Measurements from ENCODE around the gene CENPN. TPM values are rescaled to one million over a fixed set of nuclear protein-coding genes. Genes with fewer than 3 reads are reported as not detected.

CENPN gene
- total RNA-seq, 4 donors from 2014 or later = 0.47 to 88.3 (median 3.5) TPM

- no peak for TF ChIP-seq POLR2A (IDR thresholded peaks at IDR 0.05)
- TF ChIP-seq CTCF (IDR thresholded peaks at IDR 0.05) = no peak
- Histone ChIP-seq H3K27me3 (no peaks in the 10 kb centered on the region), H3K4me3 (no peak overlapping the region), H3K36me3 (no peaks in the 10 kb centered on the region), H3K9me3 (no peaks in the 10 kb centered on the region), H3K27ac (no peak overlapping the region), H3K4me1 (peaks cover 0 to 13% (median 3%) of the 10 kb centered on the region in 4 donors)
- no peak for DNase-seq
These were observed 4.0 kb upstream of the CENPN start for GRCh38 chr16:81003064-81003463.

- no peak for DNase-seq
- Histone ChIP-seq H3K4me1 (peaks cover 0 to 16% (median 3%) of the 10 kb centered on the region in 4 donors), H3K9me3 (no peaks in the 10 kb centered on the region), H3K27me3 (no peaks in the 10 kb centered on the region), H3K36me3 (no peaks in the 10 kb centered on the region), H3K27ac (peak overlapping the region; percentile 33 to 72 (median 57)), H3K4me3 (peak overlapping the region; percentile 3 to 45 (median 26))
- no peak for TF ChIP-seq POLR2A (IDR thresholded peaks at IDR 0.05)
- no peak for TF ChIP-seq CTCF (IDR thresholded peaks at IDR 0.05)
These were observed 3.2 kb upstream of the CENPN start for GRCh38 chr16:81003610-81004460.

- Histone ChIP-seq H3K4me1 (peaks cover 0 to 16% (median 3%) of the 10 kb centered on the region in 4 donors), H3K9me3 (no peaks in the 10 kb centered on the region), H3K36me3 (no peaks in the 10 kb centered on the region), H3K27ac (peak overlapping the region; percentile 33 to 72 (median 57)), H3K4me3 (peak overlapping the region; percentile 3 to 45 (median 26)), H3K27me3 (no peaks in the 10 kb centered on the region)
- peak in 1 of 3 donors; percentile 56 for DNase-seq
- TF ChIP-seq CTCF (IDR thresholded peaks at IDR 0.05) = peak; percentile 48 to 77 (median 71)
- TF ChIP-seq POLR2A (IDR thresholded peaks at IDR 0.05) = no peak
These were observed 2.2 kb upstream of the CENPN start for GRCh38 chr16:81004646-81005353.

GRCh38 chr16:81005610-81006161 lies 1.3 kb upstream of the CENPN start:
- peak overlapping the region; percentile 94 to 99 (median 98) for H3K27ac ChIP-seq
- peak in 1 of 3 donors; percentile 21 for DNase-seq
- H3K4me3 ChIP-seq = peak overlapping the region; percentile 67 to 96 (median 92)
- H3K27me3 ChIP-seq = no peaks in the 10 kb centered on the region
- no peaks in the 10 kb centered on the region for H3K36me3 ChIP-seq
- no peaks in the 10 kb centered on the region for H3K9me3 ChIP-seq
- TF ChIP-seq CTCF (IDR thresholded peaks at IDR 0.05) (no peak), POLR2A (IDR thresholded peaks at IDR 0.05) (no peak)
- H3K4me1 ChIP-seq = peaks cover 0 to 16% (median 3%) of the 10 kb centered on the region in 4 donors

- H3K27ac ChIP-seq = peak overlapping the region; percentile 94 to 99 (median 98)
- no peaks in the 10 kb centered on the region for H3K9me3 ChIP-seq
- no peaks in the 10 kb centered on the region for H3K27me3 ChIP-seq
- TF ChIP-seq CTCF (IDR thresholded peaks at IDR 0.05) (peak in 1 of 6 experiments; percentile 2), POLR2A (IDR thresholded peaks at IDR 0.05) (no peak)
- H3K4me1 ChIP-seq = peaks cover 0 to 16% (median 3%) of the 10 kb centered on the region in 4 donors
- H3K4me3 ChIP-seq = peak overlapping the region; percentile 67 to 96 (median 92)
- DNase-seq = peak; percentile 68 to 89 (median 88)
- H3K36me3 ChIP-seq = no peaks in the 10 kb centered on the region
These were observed 702 bp upstream of the CENPN start for GRCh38 chr16:81006211-81006812.
